Liver (tissue), 9 donors: Measurements from ENCODE around the gene KMT2E. TPM values are rescaled to one million over a fixed set of nuclear protein-coding genes. Genes with fewer than 3 reads are reported as not detected.

Source experiments
- DNase-seq: peaks from one replicate; pipeline ENCODE4 v3.0.0-alpha.2; 2017; ENCODE audit warnings: low spot score
- H3K27ac ChIP-seq, 2 donors: one replicate each; pipeline ENCODE4 v1.7.0; 2013; ENCODE audit warnings: inconsistent platforms in 2 of 2, low read length in 2 of 2, control low read depth in 1 of 2, low read depth in 1 of 2, mild to moderate bottlenecking in 1 of 2
- H3K27me3 ChIP-seq, 4 donors: one replicate each; pipeline versions ENCODE4 v1.6.1 to v1.7.0; 2013; ENCODE audit warnings: low read length in 3 of 4, inconsistent platforms in 1 of 4, mild to moderate bottlenecking in 1 of 4, moderate library complexity in 1 of 4; ENCODE audit not compliant: control insufficient read depth in 4 of 4, insufficient read depth in 4 of 4
- H3K36me3 ChIP-seq, 4 donors: one replicate each; pipeline versions ENCODE4 v1.6.1 to v1.7.0; 2013; ENCODE audit warnings: low read length in 3 of 4, mild to moderate bottlenecking in 3 of 4, low read depth in 1 of 4, moderate library complexity in 1 of 4; ENCODE audit not compliant: control insufficient read depth in 4 of 4, insufficient read depth in 3 of 4
- H3K4me1 ChIP-seq, 4 donors: one replicate each; pipeline versions ENCODE4 v1.6.1 to v1.7.0; 2013; ENCODE audit warnings: low read length in 3 of 4, mild to moderate bottlenecking in 3 of 4, moderate library complexity in 1 of 4; ENCODE audit not compliant: control insufficient read depth in 4 of 4, insufficient read depth in 4 of 4
- H3K4me3 ChIP-seq, 3 donors: one replicate each; pipeline versions ENCODE4 v1.6.1 to v1.7.0; 2013; ENCODE audit warnings: low read length in 3 of 3, control low read depth in 1 of 3, low read depth in 1 of 3, mild to moderate bottlenecking in 1 of 3
- H3K9ac ChIP-seq, 2 donors: one replicate each; pipeline ENCODE4 v1.7.0; 2013; ENCODE audit warnings: low read length in 2 of 2, mild to moderate bottlenecking in 2 of 2, moderate library complexity in 2 of 2, control low read depth in 1 of 2, low read depth in 1 of 2
- H3K9me3 ChIP-seq, 4 donors: one replicate each; pipeline versions ENCODE4 v1.6.1 to v1.7.0; 2013; ENCODE audit warnings: low read length in 3 of 4; ENCODE audit not compliant: control insufficient read depth in 4 of 4
- EGR1 ChIP-seq, 2 donors: IDR thresholded peaks; 2 replicates each; pipeline ENCODE4 v1.6.1; 2016 to 2018; ENCODE audit warnings: antibody characterized with exemption in 2 of 2, low read depth in 2 of 2
- FOXA1 ChIP-seq: IDR thresholded peaks from 2 replicates; pipeline ENCODE4 v1.6.1; 2016; ENCODE audit warnings: antibody characterized with exemption
- GABPA ChIP-seq, 2 donors: IDR thresholded peaks in 1 of 2; conservative IDR thresholded peaks in 1 of 2; 2 replicates each; pipeline ENCODE4 v1.6.1; 2016; ENCODE audit warnings: antibody characterized with exemption in 2 of 2, mild to moderate bottlenecking in 1 of 2, moderate library complexity in 1 of 2
- HNF4A ChIP-seq, 2 donors: conservative IDR thresholded peaks; 2 replicates each; pipeline ENCODE4 v1.6.1; 2016; ENCODE audit warnings: antibody characterized with exemption in 2 of 2, mild to moderate bottlenecking in 2 of 2
- JUND ChIP-seq, 2 donors: IDR thresholded peaks; 2 replicates each; pipeline ENCODE4 v1.6.1; 2016; ENCODE audit warnings: antibody characterized with exemption in 2 of 2
- NR2F2 ChIP-seq: IDR thresholded peaks from 2 replicates; pipeline ENCODE4 v1.6.1; 2016; ENCODE audit warnings: antibody characterized with exemption
- RXRA ChIP-seq, 2 donors: IDR thresholded peaks; 2 replicates each; pipeline ENCODE4 v1.6.1; 2017 to 2018; ENCODE audit warnings: antibody characterized with exemption in 2 of 2, mild to moderate bottlenecking in 1 of 2
- SP1 ChIP-seq: IDR thresholded peaks from 2 replicates; pipeline ENCODE4 v1.6.1; 2018; ENCODE audit warnings: antibody characterized with exemption, mild to moderate bottlenecking
- TAF1 ChIP-seq: conservative IDR thresholded peaks from 2 replicates; pipeline ENCODE4 v1.6.1; 2016; ENCODE audit warnings: antibody characterized with exemption, mild to moderate bottlenecking
- YY1 ChIP-seq: IDR thresholded peaks from 2 replicates; pipeline ENCODE4 v1.6.1; 2016; ENCODE audit warnings: antibody characterized with exemption, mild to moderate bottlenecking
- ZBTB33 ChIP-seq: IDR thresholded peaks from 2 replicates; pipeline ENCODE4 v1.6.1; 2016; ENCODE audit warnings: antibody characterized with exemption
- WGBS: extraction: QIAGEN DNeasy Blood & Tissue Kit; methylation state at CpG from one replicate; pipeline ENCODE4 v1.1.7; 2013; 5-methylcytosine and 5-hydroxymethylcytosine counted together
- polyA plus RNA-seq, 2 donors: library from polyadenylated mRNA; stranded (reverse) in 1 of 2; unstranded in 1 of 2; fragments of 200-250 nt in 1 of 2; fragments of >200 nt in 1 of 2; fragmentation: Nextera tagmentation in 1 of 2; extraction: Ambion mirVana in 1 of 2; gene quantifications; one replicate each; pipeline versions ENCODE4 v1.2.1 to v1.2.3, GENCODE V29; 2013 to 2015
- total RNA-seq, 2 donors: library from RNA; depleted of rRNA; stranded (reverse); fragments of >200 nt; gene quantifications; one replicate each; pipeline ENCODE4 v1.2.3, GENCODE V29; 2014
- TF ChIP-seq, protein P1 (sequence below): IDR thresholded peaks from 2 replicates; pipeline ENCODE4 v1.6.1; 2016; ENCODE audit warnings: antibody characterized with exemption
- TF ChIP-seq, protein P2 (sequence below): IDR thresholded peaks from 2 replicates; pipeline ENCODE4 v1.6.1; 2016; ENCODE audit warnings: antibody characterized with exemption
- TF ChIP-seq, protein P3 (sequence below): IDR thresholded peaks from 2 replicates; pipeline ENCODE4 v1.6.1; 2016; ENCODE audit warnings: antibody characterized with exemption, mild to moderate bottlenecking
- donor health status: healthy.
- donor health status: healthy.
- donor health status: healthy.
- donor health status: healthy.
- donor health status: healthy.

The KMT2E gene
- total and polyA plus RNA-seq, 4 donors: 7.1 to 55.6 (median 42.4) TPM

DNA sequence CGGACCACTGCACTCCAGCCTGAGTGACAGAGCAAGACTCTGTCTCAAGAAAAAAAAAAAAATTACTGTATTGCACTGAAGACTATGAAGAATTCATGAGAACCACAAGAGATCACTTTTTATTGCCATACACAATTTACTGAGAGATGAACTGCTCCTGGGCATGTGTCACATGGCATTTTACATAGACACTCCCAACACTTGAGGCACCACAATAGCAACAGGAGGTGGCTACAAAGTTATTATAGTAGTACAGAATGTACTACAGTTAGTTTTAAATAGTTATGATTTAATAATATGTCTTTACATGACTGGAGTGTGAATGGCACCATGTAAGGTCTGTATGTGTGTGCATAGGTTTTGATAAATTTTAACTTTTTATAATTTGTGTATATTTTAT, 70.6 kb downstream of the KMT2E start:
- no peaks in the 10 kb centered on the region for H3K4me1 ChIP-seq
- TF ChIP-seq RXRA (IDR thresholded peaks at IDR 0.05): no peak
- TF ChIP-seq, protein P1, sequence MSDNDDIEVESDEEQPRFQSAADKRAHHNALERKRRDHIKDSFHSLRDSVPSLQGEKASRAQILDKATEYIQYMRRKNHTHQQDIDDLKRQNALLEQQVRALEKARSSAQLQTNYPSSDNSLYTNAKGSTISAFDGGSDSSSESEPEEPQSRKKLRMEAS: no peak
- no peak for TF ChIP-seq YY1
- TF ChIP-seq, protein P2, sequence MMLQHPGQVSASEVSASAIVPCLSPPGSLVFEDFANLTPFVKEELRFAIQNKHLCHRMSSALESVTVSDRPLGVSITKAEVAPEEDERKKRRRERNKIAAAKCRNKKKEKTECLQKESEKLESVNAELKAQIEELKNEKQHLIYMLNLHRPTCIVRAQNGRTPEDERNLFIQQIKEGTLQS: no peak
- TF ChIP-seq FOXA1: no peak
- TF ChIP-seq TAF1: no peak
- TF ChIP-seq, protein P3, sequence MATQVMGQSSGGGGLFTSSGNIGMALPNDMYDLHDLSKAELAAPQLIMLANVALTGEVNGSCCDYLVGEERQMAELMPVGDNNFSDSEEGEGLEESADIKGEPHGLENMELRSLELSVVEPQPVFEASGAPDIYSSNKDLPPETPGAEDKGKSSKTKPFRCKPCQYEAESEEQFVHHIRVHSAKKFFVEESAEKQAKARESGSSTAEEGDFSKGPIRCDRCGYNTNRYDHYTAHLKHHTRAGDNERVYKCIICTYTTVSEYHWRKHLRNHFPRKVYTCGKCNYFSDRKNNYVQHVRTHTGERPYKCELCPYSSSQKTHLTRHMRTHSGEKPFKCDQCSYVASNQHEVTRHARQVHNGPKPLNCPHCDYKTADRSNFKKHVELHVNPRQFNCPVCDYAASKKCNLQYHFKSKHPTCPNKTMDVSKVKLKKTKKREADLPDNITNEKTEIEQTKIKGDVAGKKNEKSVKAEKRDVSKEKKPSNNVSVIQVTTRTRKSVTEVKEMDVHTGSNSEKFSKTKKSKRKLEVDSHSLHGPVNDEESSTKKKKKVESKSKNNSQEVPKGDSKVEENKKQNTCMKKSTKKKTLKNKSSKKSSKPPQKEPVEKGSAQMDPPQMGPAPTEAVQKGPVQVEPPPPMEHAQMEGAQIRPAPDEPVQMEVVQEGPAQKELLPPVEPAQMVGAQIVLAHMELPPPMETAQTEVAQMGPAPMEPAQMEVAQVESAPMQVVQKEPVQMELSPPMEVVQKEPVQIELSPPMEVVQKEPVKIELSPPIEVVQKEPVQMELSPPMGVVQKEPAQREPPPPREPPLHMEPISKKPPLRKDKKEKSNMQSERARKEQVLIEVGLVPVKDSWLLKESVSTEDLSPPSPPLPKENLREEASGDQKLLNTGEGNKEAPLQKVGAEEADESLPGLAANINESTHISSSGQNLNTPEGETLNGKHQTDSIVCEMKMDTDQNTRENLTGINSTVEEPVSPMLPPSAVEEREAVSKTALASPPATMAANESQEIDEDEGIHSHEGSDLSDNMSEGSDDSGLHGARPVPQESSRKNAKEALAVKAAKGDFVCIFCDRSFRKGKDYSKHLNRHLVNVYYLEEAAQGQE: no peak
- no peak for TF ChIP-seq SP1
- no peak for TF ChIP-seq NR2F2
- TF ChIP-seq JUND (IDR thresholded peaks at IDR 0.05): no peak
- TF ChIP-seq GABPA (IDR thresholded peaks at IDR 0.05 in 1 of 2, conservative IDR thresholded peaks at IDR 0.05 in 1 of 2): no peak
- TF ChIP-seq EGR1 (IDR thresholded peaks at IDR 0.05; ENCODE audit: low read depth in 2 of 2): no peak
- TF ChIP-seq ZBTB33: no peak
- 94% methylated on average over 1 of the region's 1 CpG for WGBS
- peaks cover 7 to 44% (median 23%) of the 10 kb centered on the region in 4 donors for H3K36me3 ChIP-seq
- no peak for DNase-seq
- H3K27me3 ChIP-seq: no peaks in the 10 kb centered on the region
- H3K27ac ChIP-seq: no peak overlapping the region
- H3K4me3 ChIP-seq: no peak overlapping the region
- H3K9ac ChIP-seq: no peak overlapping the region
- no peaks in the 10 kb centered on the region for H3K9me3 ChIP-seq

- TF ChIP-seq HNF4A (conservative IDR thresholded peaks at IDR 0.05) (no peak), FOXA1 (no peak)
- H3K9me3 ChIP-seq: no peaks in the 10 kb centered on the region
- no peak overlapping the region for H3K9ac ChIP-seq
- peaks cover 3 to 45% (median 22%) of the 10 kb centered on the region in 4 donors for H3K36me3 ChIP-seq
- H3K4me3 ChIP-seq: no peak overlapping the region
- 96% methylated on average over 3 of the region's 3 CpGs for WGBS
- DNase-seq: no peak
- no peak overlapping the region for H3K27ac ChIP-seq
- no peaks in the 10 kb centered on the region for H3K27me3 ChIP-seq
- no peaks in the 10 kb centered on the region for H3K4me1 ChIP-seq
Measured at GRCh38 chr7:105086850-105087249, 72.8 kb downstream of the KMT2E start.
